HepG2 (cell line): ENCODE data around the gene TOM1L2. TPM values are rescaled to one million over a fixed set of nuclear protein-coding genes. Genes with fewer than 3 reads are reported as not detected.
A peak's percentile ranks its signal among the peaks of the same experiment; 100 is the strongest.

ENCODE experiments used
- FOXP1 ChIP-seq, 2 experiments: fragments of 450-650 bp in 1 of 2; IDR thresholded peaks; 2 replicates each; pipeline ENCODE4 v1.6.1; 2017 to 2018; ENCODE audit warnings: antibody characterized with exemption in 1 of 2
- HMG20A ChIP-seq: IDR thresholded peaks from 2 replicates; pipeline ENCODE4 v1.6.1; 2016; ENCODE audit warnings: borderline replicate concordance
- HNF4A ChIP-seq: sonication (generic); formaldehyde crosslinking; IDR thresholded peaks from 2 replicates; pipeline ENCODE4 v1.4.0; 2020; ENCODE audit warnings: missing genetic modification reagents
- KLF6 ChIP-seq: IDR thresholded peaks from 2 replicates; pipeline ENCODE4 v1.8.0; 2016; ENCODE audit warnings: missing biosample characterization, missing genetic modification reagents
- MXD4 ChIP-seq: IDR thresholded peaks from 2 replicates; pipeline ENCODE4 v1.6.1; 2016; ENCODE audit warnings: mild to moderate bottlenecking, missing biosample characterization, missing genetic modification reagents
- PCBP1 ChIP-seq: fragments of 200-400 bp; formaldehyde crosslinking; IDR thresholded peaks from 2 replicates; pipeline ENCODE4 v1.6.1; 2017; ENCODE audit warnings: mild to moderate bottlenecking, low read depth, low read length, borderline replicate concordance
- ZFX ChIP-seq: sonication (generic); formaldehyde crosslinking; IDR thresholded peaks from 2 replicates; pipeline ENCODE4 v1.4.0; 2020; ENCODE audit warnings: mild to moderate bottlenecking, low read depth, missing genetic modification reagents, moderate library complexity
- ZMYM4 ChIP-seq: sonication (generic); formaldehyde crosslinking; IDR thresholded peaks from 2 replicates; pipeline ENCODE4 v1.8.1; 2023; ENCODE audit warnings: mild to moderate bottlenecking, missing genetic modification reagents
- ZNF446 ChIP-seq: sonication (generic); formaldehyde crosslinking; IDR thresholded peaks from 2 replicates; pipeline ENCODE4 v1.5.0; 2020; ENCODE audit warnings: mild to moderate bottlenecking, missing genetic modification reagents
- polyA plus RNA-seq, 8 experiments: library from polyadenylated mRNA; depleted of rRNA in 3 of 8; stranded (reverse) in 7 of 8; unstranded in 1 of 8; fragments of >200 nt; fragmentation: Illumina TruSeq in 4 of 8; extraction: Trizol in 4 of 8; gene quantifications; 2 replicates each; pipeline versions ENCODE4 v1.2.1 to v1.2.3, GENCODE V29; 2011 to 2016; ENCODE audit warnings: low read depth in 4 of 8, missing spikeins in 1 of 8, mixed read lengths in 1 of 8; ENCODE audit not compliant: insufficient read depth in 1 of 8
- total RNA-seq, 5 experiments: library from RNA; depleted of rRNA; stranded (reverse); fragments of >200 nt; fragmentation: Illumina TruSeq; extraction: Trizol; gene quantifications; 2 replicates each; pipeline ENCODE4 v1.2.3, GENCODE V29; 2016; ENCODE audit warnings: low read depth in 1 of 5
- TF ChIP-seq, protein P1 (sequence below): sonication (generic); formaldehyde crosslinking; conservative IDR thresholded peaks from 2 replicates; pipeline ENCODE4 v1.5.0; 2020; ENCODE audit warnings: missing genetic modification reagents
- TF ChIP-seq, protein P2 (sequence below): sonication (generic); formaldehyde crosslinking; IDR thresholded peaks from 2 replicates; pipeline ENCODE4 v1.8.0; 2022; ENCODE audit warnings: missing genetic modification reagents, mild to moderate bottlenecking, borderline replicate concordance
- TF ChIP-seq, protein P3 (sequence below): sonication (generic); formaldehyde crosslinking; IDR thresholded peaks from 2 replicates; pipeline ENCODE4 v1.8.0; 2023; ENCODE audit warnings: mild to moderate bottlenecking, missing genetic modification reagents
- TF ChIP-seq, protein P4 (sequence below): sonication (generic); formaldehyde crosslinking; IDR thresholded peaks from 2 replicates; pipeline ENCODE4 v1.4.0; 2020; ENCODE audit warnings: missing genetic modification reagents, mild to moderate bottlenecking, borderline replicate concordance
- TF ChIP-seq, protein P5 (sequence below): IDR thresholded peaks from 2 replicates; pipeline ENCODE4 v1.6.1; 2018; ENCODE audit warnings: missing genetic modification reagents, mild to moderate bottlenecking, missing compliant biosample characterization
- TF ChIP-seq, protein P6 (sequence below): sonication (generic); formaldehyde crosslinking; IDR thresholded peaks from 2 replicates; pipeline ENCODE4 v1.5.1; 2020; ENCODE audit warnings: mild to moderate bottlenecking, missing genetic modification reagents, borderline replicate concordance

TOM1L2 gene
- total and polyA plus RNA-seq, 2 of the 13 experiments (the other 11 are each of a cell fraction or from before 2014, with no cell fraction given), result 4.7 to 7.4 TPM

DNA sequence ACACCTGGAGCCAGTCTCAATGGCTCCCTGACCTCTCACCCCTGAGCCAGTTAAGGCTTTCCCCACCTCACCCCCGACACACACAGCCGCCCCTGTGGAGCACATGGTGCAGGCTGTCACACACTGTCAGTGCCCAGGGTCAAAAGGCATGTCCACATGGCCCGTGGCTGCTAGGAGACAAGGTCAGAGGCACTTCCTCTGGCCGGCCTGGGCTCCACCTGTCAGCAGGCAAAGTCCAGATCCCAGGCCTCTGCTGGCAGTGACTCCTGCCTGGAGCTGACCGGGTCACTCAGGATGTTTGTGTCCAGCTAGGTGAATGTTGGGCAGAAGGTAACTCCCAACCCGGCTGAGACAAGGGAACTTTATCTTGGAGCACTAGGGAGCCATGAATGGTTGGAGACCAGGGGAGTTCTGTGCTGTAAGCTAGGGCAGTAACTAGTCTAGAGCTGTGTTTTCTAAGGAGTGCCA, 141.4 kb downstream of the TOM1L2 start (continued):
- TF ChIP-seq, protein P1, sequence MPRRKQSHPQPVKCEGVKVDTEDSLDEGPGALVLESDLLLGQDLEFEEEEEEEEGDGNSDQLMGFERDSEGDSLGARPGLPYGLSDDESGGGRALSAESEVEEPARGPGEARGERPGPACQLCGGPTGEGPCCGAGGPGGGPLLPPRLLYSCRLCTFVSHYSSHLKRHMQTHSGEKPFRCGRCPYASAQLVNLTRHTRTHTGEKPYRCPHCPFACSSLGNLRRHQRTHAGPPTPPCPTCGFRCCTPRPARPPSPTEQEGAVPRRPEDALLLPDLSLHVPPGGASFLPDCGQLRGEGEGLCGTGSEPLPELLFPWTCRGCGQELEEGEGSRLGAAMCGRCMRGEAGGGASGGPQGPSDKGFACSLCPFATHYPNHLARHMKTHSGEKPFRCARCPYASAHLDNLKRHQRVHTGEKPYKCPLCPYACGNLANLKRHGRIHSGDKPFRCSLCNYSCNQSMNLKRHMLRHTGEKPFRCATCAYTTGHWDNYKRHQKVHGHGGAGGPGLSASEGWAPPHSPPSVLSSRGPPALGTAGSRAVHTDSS (CRISPR knock-in tag), result no peak
- no peak for TF ChIP-seq ZNF446 (CRISPR knock-in tag)
- TF ChIP-seq, protein P2, sequence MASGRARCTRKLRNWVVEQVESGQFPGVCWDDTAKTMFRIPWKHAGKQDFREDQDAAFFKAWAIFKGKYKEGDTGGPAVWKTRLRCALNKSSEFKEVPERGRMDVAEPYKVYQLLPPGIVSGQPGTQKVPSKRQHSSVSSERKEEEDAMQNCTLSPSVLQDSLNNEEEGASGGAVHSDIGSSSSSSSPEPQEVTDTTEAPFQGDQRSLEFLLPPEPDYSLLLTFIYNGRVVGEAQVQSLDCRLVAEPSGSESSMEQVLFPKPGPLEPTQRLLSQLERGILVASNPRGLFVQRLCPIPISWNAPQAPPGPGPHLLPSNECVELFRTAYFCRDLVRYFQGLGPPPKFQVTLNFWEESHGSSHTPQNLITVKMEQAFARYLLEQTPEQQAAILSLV (CRISPR knock-in tag), result peak; percentile 76; the same call in 1 of the 2 replicates
- TF ChIP-seq, protein P3, sequence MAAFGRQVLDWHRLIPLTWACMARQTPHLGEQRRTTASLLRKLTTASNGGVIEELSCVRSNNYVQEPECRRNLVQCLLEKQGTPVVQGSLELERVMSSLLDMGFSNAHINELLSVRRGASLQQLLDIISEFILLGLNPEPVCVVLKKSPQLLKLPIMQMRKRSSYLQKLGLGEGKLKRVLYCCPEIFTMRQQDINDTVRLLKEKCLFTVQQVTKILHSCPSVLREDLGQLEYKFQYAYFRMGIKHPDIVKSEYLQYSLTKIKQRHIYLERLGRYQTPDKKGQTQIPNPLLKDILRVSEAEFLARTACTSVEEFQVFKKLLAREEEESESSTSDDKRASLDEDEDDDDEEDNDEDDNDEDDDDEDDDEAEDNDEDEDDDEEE (CRISPR knock-in tag), result peak; percentile 81; the same call in 1 of the 2 replicates
- TF ChIP-seq, protein P4, sequence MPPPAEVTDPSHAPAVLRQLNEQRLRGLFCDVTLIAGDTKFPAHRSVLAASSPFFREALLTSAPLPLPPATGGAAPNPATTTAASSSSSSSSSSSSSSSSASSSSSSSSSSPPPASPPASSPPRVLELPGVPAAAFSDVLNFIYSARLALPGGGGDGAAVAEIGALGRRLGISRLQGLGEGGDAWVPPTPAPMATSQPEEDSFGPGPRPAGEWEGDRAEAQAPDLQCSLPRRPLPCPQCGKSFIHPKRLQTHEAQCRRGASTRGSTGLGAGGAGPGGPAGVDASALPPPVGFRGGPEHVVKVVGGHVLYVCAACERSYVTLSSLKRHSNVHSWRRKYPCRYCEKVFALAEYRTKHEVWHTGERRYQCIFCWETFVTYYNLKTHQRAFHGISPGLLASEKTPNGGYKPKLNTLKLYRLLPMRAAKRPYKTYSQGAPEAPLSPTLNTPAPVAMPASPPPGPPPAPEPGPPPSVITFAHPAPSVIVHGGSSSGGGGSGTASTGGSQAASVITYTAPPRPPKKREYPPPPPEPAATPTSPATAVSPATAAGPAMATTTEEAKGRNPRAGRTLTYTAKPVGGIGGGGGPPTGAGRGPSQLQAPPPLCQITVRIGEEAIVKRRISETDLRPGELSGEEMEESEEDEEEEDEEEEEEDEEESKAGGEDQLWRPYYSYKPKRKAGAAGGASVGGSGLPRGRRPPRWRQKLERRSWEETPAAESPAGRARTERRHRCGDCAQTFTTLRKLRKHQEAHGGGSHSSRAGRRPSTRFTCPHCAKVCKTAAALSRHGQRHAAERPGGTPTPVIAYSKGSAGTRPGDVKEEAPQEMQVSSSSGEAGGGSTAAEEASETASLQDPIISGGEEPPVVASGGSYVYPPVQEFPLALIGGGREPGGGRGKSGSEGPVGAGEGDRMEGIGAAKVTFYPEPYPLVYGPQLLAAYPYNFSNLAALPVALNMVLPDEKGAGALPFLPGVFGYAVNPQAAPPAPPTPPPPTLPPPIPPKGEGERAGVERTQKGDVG (CRISPR knock-in tag), result no peak; the same call in 1 of the 2 replicates
- peak; percentile 99 for TF ChIP-seq HNF4A (CRISPR knock-in tag)
- TF ChIP-seq HMG20A, result peak; percentile 80; the same call in 1 of the 2 replicates
- peak; percentile 77 for TF ChIP-seq ZMYM4 (CRISPR knock-in tag)
- TF ChIP-seq PCBP1, result no peak
- TF ChIP-seq KLF6 (CRISPR knock-in tag), result peak; percentile 67; the same call in 1 of the 2 replicates
- TF ChIP-seq FOXP1 (IDR thresholded peaks at IDR 0.05), result no peak
- TF ChIP-seq FOXP1 (CRISPR knock-in tag; IDR thresholded peaks at IDR 0.05), result no peak; the same call in 1 of the 2 replicates
- TF ChIP-seq, protein P5, sequence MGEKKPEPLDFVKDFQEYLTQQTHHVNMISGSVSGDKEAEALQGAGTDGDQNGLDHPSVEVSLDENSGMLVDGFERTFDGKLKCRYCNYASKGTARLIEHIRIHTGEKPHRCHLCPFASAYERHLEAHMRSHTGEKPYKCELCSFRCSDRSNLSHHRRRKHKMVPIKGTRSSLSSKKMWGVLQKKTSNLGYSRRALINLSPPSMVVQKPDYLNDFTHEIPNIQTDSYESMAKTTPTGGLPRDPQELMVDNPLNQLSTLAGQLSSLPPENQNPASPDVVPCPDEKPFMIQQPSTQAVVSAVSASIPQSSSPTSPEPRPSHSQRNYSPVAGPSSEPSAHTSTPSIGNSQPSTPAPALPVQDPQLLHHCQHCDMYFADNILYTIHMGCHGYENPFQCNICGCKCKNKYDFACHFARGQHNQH (CRISPR knock-in tag), result peak; percentile 95
- TF ChIP-seq, protein P6, sequence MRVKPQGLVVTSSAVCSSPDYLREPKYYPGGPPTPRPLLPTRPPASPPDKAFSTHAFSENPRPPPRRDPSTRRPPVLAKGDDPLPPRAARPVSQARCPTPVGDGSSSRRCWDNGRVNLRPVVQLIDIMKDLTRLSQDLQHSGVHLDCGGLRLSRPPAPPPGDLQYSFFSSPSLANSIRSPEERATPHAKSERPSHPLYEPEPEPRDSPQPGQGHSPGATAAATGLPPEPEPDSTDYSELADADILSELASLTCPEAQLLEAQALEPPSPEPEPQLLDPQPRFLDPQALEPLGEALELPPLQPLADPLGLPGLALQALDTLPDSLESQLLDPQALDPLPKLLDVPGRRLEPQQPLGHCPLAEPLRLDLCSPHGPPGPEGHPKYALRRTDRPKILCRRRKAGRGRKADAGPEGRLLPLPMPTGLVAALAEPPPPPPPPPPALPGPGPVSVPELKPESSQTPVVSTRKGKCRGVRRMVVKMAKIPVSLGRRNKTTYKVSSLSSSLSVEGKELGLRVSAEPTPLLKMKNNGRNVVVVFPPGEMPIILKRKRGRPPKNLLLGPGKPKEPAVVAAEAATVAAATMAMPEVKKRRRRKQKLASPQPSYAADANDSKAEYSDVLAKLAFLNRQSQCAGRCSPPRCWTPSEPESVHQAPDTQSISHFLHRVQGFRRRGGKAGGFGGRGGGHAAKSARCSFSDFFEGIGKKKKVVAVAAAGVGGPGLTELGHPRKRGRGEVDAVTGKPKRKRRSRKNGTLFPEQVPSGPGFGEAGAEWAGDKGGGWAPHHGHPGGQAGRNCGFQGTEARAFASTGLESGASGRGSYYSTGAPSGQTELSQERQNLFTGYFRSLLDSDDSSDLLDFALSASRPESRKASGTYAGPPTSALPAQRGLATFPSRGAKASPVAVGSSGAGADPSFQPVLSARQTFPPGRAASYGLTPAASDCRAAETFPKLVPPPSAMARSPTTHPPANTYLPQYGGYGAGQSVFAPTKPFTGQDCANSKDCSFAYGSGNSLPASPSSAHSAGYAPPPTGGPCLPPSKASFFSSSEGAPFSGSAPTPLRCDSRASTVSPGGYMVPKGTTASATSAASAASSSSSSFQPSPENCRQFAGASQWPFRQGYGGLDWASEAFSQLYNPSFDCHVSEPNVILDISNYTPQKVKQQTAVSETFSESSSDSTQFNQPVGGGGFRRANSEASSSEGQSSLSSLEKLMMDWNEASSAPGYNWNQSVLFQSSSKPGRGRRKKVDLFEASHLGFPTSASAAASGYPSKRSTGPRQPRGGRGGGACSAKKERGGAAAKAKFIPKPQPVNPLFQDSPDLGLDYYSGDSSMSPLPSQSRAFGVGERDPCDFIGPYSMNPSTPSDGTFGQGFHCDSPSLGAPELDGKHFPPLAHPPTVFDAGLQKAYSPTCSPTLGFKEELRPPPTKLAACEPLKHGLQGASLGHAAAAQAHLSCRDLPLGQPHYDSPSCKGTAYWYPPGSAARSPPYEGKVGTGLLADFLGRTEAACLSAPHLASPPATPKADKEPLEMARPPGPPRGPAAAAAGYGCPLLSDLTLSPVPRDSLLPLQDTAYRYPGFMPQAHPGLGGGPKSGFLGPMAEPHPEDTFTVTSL, result peak; percentile 72; the same call in 1 of the 2 replicates
- peak; percentile 100 for TF ChIP-seq MXD4 (CRISPR knock-in tag)
- peak; percentile 88 for TF ChIP-seq ZFX
